HepG2 (cell line): Measurements from ENCODE around the gene CLDN4. TPM values are rescaled to one million over a fixed set of nuclear protein-coding genes. Genes with fewer than 3 reads are reported as not detected.

Experiments used
- AGO1 ChIP-seq: fragments of 200-400 bp; formaldehyde crosslinking; IDR thresholded peaks from 2 replicates; pipeline ENCODE4 v1.6.1; 2017; ENCODE audit warnings: mild to moderate bottlenecking, low read depth, low read length, moderate library complexity; ENCODE audit not compliant: poor library complexity, severe bottlenecking
- DMAP1 ChIP-seq: IDR thresholded peaks from 2 replicates; pipeline ENCODE4 v1.6.1; 2016
- DR1 ChIP-seq: sonication (generic); formaldehyde crosslinking; IDR thresholded peaks from 2 replicates; pipeline ENCODE4 v1.8.0; 2021; ENCODE audit warnings: mild to moderate bottlenecking, missing genetic modification reagents, inconsistent platforms
- HINFP ChIP-seq: sonication (generic); formaldehyde crosslinking; IDR thresholded peaks from 2 replicates; pipeline ENCODE4 v1.4.0; 2020; ENCODE audit warnings: low read depth, mild to moderate bottlenecking, missing genetic modification reagents
- HMG20B ChIP-seq: conservative IDR thresholded peaks from 2 replicates; pipeline ENCODE4 v1.6.1; 2016; ENCODE audit warnings: missing genetic modification reagents, missing compliant biosample characterization
- LCORL ChIP-seq, 2 experiments: fragments of 450-650 bp in 1 of 2; sonication (generic) in 1 of 2; formaldehyde crosslinking in 1 of 2; IDR thresholded peaks; 2 replicates each; pipeline versions ENCODE4 v1.5.0 to v1.6.1; 2017 to 2020; ENCODE audit warnings: antibody characterized with exemption in 1 of 2, missing genetic modification reagents in 1 of 2
- MEF2D ChIP-seq: sonication (generic); formaldehyde crosslinking; IDR thresholded peaks from 2 replicates; pipeline ENCODE4 v1.5.1; 2020; ENCODE audit warnings: mild to moderate bottlenecking, missing genetic modification reagents
- MTF2 ChIP-seq: sonication (generic); formaldehyde crosslinking; IDR thresholded peaks from 2 replicates; pipeline ENCODE4 v1.5.0; 2020; ENCODE audit warnings: missing genetic modification reagents, borderline replicate concordance
- MZF1 ChIP-seq: sonication (generic); formaldehyde crosslinking; IDR thresholded peaks from 2 replicates; pipeline ENCODE4 v1.8.1; 2023; ENCODE audit warnings: mild to moderate bottlenecking, missing genetic modification reagents, borderline replicate concordance
- NFATC3 ChIP-seq: sonication (generic); formaldehyde crosslinking; IDR thresholded peaks from 2 replicates; pipeline ENCODE4 v1.5.1; 2020; ENCODE audit warnings: mild to moderate bottlenecking, missing genetic modification reagents
- PRDM10 ChIP-seq: sonication (generic); formaldehyde crosslinking; IDR thresholded peaks from 2 replicates; pipeline ENCODE4 v1.4.0; 2020; ENCODE audit warnings: low read depth, missing genetic modification reagents
- SNAPC5 ChIP-seq: sonication (generic); formaldehyde crosslinking; IDR thresholded peaks from 2 replicates; pipeline ENCODE4 v1.8.1; 2023; ENCODE audit warnings: mild to moderate bottlenecking, missing genetic modification reagents, borderline replicate concordance
- SP5 ChIP-seq: IDR thresholded peaks from 2 replicates; pipeline ENCODE4 v1.6.1; 2016; ENCODE audit warnings: low read depth, borderline replicate concordance
- ZMAT3 ChIP-seq: sonication (generic); formaldehyde crosslinking; conservative IDR thresholded peaks from 2 replicates; pipeline ENCODE4 v1.7.0; 2021; ENCODE audit warnings: missing genetic modification reagents
- ZNF142 ChIP-seq: sonication (generic); formaldehyde crosslinking; IDR thresholded peaks from 2 replicates; pipeline ENCODE4 v1.4.0; 2020; ENCODE audit warnings: missing genetic modification reagents
- ZNF570 ChIP-seq: sonication (generic); formaldehyde crosslinking; IDR thresholded peaks from 2 replicates; pipeline ENCODE4 v1.4.0; 2020; ENCODE audit warnings: mild to moderate bottlenecking, missing genetic modification reagents, borderline replicate concordance
- ZNF782 ChIP-seq: sonication (generic); formaldehyde crosslinking; IDR thresholded peaks from 2 replicates; pipeline ENCODE4 v1.4.0; 2020; ENCODE audit warnings: missing genetic modification reagents, mild to moderate bottlenecking, borderline replicate concordance
- polyA plus RNA-seq, 8 experiments: library from polyadenylated mRNA; depleted of rRNA in 3 of 8; stranded (reverse) in 7 of 8; unstranded in 1 of 8; fragments of >200 nt; fragmentation: Illumina TruSeq in 4 of 8; extraction: Trizol in 4 of 8; gene quantifications; 2 replicates each; pipeline versions ENCODE4 v1.2.1 to v1.2.3, GENCODE V29; 2011 to 2016; ENCODE audit warnings: low read depth in 4 of 8, missing spikeins in 1 of 8, mixed read lengths in 1 of 8; ENCODE audit not compliant: insufficient read depth in 1 of 8
- total RNA-seq, 5 experiments: library from RNA; depleted of rRNA; stranded (reverse); fragments of >200 nt; fragmentation: Illumina TruSeq; extraction: Trizol; gene quantifications; 2 replicates each; pipeline ENCODE4 v1.2.3, GENCODE V29; 2016; ENCODE audit warnings: low read depth in 1 of 5

Gene CLDN4
- total and polyA plus RNA-seq, 2 of the 13 experiments (the other 11 are each of a cell fraction or from before 2014, with no cell fraction given): 28.2 to 35.7 TPM

GRCh38 chr7:73830681-73831583 lies at the start of gene CLDN4 (continued):
- TF ChIP-seq PRDM10 (CRISPR knock-in tag) (no peak), ZNF570 (CRISPR knock-in tag) (no peak), AGO1 (peak; percentile 29), SNAPC5 (CRISPR knock-in tag) (no peak), MTF2 (CRISPR knock-in tag) (no peak), DMAP1 (peak; percentile 68), ZMAT3 (no peak), LCORL (IDR thresholded peaks at IDR 0.05) (no peak), LCORL (CRISPR knock-in tag; IDR thresholded peaks at IDR 0.05) (no peak), DR1 (CRISPR knock-in tag) (no peak), ZNF142 (no peak), MZF1 (CRISPR knock-in tag) (no peak), HMG20B (CRISPR knock-in tag) (no peak), HINFP (CRISPR knock-in tag) (peak; percentile 76; the same call in 1 of the 2 replicates), NFATC3 (CRISPR knock-in tag) (no peak), SP5 (CRISPR knock-in tag) (peak; percentile 55; the same call in 1 of the 2 replicates), MEF2D (CRISPR knock-in tag) (peak; percentile 48; the same call in 1 of the 2 replicates), ZNF782 (CRISPR knock-in tag) (no peak; the same call in 1 of the 2 replicates)
